ENCODE results near the gene MXI1. TPM values are rescaled to one million over a fixed set of nuclear protein-coding genes. Genes with fewer than 3 reads are reported as not detected.
"Not testable (repeated sequence)": the region's sequence is repeated elsewhere in the genome, so short reads cannot be mapped to it uniquely, and the experiment has no call there.

The MXI1 gene
- total RNA-seq, 1 donor from 2014 or later, result 12.1 TPM

DNA sequence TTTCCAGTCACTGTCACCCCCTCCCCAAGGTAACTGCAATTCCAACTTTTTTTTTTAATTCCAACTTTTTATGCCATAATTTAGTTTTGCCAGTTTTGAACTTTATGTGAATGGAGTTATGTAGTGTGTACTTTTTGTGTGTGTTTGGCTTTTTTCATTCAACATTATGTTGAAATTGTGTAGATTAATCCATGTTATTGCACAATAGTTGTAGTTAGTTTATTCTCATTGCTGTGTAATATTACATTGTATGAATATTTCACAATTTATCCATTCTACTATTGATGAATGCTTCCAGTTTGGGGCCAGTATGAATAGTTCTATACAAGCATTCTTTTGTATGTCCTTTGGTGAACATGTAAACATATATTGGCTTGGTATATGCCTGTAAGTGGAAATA is 32.5 kb downstream of the MXI1 start:
- no peak for DNase-seq (ENCODE audit: low read depth in 2 of 2)

DNA sequence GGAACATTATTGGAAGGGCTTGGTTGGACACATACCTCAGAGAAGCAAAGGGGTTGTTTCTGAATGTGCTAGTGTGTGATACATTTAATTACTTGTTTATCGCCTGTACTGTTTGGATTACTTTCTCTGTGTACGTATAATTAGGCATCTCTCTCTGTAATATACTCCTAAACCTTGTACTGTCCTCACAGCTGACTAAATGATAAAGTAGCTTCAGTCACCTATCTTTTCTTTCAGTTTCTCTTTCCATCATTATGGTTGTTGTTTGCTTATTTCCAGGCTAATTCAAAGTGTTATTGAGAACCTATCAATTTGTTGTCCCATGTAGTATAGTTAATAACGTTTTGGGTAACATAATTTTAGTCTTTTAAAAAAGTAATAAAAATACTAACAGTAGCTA is 34.0 kb downstream of the MXI1 start:
- DNase-seq (ENCODE audit: low read depth in 2 of 2), result no peak

DNA sequence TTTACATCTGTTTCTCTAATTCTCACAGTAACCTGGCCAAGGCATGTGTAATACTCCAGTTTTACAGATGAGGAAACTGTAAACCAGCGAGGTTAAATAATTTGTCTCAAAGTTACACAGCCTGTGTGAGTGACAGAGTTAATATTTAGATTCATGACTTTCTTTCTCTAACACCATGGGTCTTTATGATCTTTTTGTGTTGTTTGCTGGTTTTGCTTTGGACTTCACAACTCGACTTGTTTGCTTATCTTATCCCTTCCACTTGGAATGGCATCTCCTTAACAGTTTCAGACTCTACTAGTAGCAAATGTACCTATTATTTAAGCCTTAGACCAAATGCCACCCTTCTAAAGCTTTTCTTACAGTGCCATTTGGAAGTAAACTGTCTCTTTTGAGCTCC is 34.4 kb downstream of the MXI1 start:
- no peak for DNase-seq (ENCODE audit: low read depth in 2 of 2)

DNA sequence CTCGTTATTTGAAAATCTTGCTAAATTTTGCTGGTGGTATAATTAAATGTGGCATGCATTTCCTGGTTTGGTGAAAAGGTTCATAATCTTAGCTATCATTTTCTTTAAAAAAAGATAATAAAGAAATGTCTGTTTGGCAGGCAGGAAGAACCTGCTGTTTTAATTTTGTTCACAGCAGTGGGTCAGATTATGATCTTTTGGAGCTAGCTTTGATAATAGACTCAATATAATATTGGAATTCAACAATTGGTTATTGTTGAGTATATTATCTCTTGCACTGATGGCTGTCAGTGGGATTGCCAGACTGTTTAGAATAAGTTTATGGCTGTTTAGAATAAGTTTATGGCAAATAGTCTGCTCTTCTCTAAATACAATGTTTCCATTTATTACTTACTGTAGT is 35.1 kb downstream of the MXI1 start:
- no peak for DNase-seq (ENCODE audit: low read depth in 2 of 2)

DNA sequence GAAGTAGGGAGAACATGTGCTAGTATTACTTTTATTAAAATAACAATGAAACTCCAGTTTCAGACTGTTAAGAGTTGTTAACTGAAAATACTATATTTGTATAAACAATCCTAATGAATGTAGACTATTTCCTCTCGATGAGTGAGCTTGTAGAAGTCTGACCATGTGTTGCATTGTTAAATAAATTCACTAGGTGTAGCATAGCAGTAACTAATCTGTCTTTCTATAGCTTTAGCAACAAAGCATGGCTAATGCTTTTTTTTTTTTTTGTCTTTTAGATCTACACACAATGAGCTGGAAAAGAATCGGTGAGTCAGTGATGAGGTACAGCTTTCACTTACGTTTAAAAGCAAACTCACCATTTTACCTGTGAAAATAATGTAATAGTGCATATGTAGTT is 37.1 kb downstream of the MXI1 start:
- DNase-seq (ENCODE audit: low read depth in 2 of 2), result peak in 1 of 2 donors; percentile 28

DNA sequence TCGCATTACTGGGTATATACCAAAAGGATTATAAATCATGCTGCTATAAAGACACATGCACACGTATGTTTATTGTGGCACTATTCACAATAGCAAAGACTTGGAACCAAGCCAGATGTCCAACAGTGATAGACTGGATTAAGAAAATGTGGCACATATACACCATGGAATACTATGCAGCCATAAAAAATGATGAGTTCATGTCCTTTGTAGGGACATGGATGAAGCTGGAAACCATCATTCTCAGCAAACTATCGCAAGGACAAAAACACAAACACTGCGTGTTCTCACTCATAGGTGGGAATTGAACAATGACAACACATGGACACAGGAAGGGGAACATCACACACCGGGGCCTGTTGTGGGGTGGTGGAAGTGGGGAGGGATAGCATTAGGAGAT is 40.4 kb downstream of the MXI1 start:
- not testable (repeated sequence) for DNase-seq (ENCODE audit: low read depth in 2 of 2)

DNA sequence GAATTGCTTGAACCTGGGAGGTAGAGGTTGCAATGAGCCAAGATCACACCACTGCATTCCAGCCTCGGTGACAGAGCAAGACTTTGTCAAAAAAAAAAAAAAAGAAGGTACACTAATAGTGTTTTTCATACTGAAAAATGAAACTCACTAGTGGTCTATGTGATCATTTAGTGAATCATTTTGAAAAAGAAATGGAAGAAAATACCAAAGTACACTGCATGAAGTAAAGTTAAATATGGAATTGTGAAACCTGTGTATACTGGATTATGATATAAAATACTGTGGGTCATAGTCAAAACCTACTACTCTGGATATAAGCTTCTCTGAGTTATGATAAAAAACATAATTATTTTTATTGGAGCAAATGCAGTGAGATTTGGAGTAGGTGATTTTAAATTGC is 42.1 kb downstream of the MXI1 start:
- not testable (repeated sequence) for DNase-seq (ENCODE audit: low read depth in 2 of 2)

DNA sequence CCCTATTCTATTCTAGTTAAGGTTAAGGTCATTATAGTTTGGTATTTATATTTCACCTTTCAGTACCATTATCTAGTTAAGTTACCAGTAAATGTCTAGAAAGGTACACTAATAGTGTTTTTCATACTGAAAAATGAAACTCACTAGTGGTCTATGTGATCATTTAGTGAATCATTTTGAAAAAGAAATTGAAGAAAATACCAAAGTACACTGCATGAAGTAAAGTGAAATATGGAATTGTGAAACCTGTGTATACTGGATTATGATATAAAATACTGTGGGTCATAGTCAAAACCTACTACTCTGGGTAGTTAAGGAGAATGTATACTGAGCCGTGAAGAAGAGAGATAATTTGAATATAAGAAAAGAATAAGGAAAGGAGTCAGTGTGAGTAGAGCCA is 44.0 kb downstream of the MXI1 start:
- not testable (repeated sequence) for DNase-seq (ENCODE audit: low read depth in 2 of 2)

DNA sequence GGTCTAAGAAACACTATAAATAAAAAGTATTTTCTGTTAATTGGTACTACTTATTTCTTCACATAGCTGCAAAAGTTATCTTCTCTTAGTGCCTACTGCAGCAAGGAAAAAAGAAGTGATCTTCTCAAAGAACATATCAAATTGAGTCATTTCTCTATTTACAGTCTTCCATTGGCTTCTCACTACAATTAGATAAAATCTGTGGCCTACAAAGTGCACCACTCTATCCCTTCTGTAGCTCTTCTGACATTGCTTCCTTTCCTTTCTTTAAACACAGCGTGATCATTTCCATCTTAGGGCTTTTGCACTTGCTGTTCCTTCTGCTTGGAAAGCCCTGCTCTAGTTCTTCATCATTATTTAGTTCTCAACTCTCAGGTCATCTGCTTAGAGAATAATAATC is 44.7 kb downstream of the MXI1 start:
- no peak for DNase-seq (ENCODE audit: low read depth in 2 of 2)

DNA sequence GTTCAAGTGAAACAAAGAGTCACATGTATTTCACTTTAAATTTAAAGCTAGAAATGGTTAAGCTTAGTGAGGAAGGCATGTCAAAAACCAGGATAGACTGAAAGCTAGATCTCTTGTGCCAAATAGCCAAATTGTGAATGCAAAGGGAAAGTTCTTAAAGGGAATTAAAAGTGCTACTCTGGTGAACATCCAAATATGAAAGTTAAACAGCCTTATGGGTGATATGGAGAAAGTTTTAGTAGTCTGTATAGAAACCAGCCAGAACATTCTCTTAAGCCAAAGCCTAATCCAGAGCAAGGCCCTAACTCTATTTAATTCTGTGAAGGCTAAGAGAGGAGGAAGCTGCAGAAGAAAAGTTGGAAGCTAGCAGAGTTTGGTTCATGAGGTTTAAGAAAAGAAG is 47.1 kb downstream of the MXI1 start:
- no peak for DNase-seq (ENCODE audit: low read depth in 2 of 2)

DNA sequence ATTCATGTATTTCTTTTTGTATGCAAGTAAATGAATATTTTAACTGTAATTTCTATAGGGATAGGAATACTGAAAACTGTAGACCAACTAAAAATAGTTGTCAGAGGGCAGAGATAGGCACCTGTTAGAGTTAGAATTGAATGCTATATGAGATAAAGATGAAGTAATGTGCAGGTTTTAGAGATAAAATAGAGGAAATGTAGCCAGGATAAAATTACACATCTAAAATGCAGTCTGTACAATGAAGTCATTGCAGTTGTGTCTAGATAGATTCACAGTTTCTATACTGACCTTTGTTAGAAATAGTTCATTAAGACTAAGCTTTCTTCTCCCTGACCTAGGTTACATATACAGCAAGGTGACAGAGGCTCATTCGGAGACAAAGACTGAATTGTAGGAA is 51.1 kb downstream of the MXI1 start:
- DNase-seq (ENCODE audit: low read depth in 2 of 2), result no peak

DNA sequence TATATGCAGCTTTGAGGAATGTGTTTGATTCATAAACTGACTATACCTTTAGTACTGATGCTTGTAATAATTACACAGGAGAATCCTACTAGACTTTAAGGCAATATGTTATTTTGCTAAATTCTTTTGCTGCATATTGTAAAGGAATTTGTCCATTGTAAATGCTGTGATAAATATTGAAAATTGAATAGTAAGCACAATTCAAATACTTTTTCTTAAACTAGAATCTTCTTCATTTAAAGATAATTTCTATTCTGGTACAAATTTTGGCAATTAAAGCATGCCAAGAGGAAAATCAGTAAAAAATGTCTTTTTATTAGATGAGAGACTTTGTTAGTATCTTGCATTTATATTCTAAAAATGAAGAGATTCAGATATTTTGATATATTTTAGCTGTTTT is 51.9 kb downstream of the MXI1 start:
- DNase-seq (ENCODE audit: low read depth in 2 of 2), result no peak

DNA sequence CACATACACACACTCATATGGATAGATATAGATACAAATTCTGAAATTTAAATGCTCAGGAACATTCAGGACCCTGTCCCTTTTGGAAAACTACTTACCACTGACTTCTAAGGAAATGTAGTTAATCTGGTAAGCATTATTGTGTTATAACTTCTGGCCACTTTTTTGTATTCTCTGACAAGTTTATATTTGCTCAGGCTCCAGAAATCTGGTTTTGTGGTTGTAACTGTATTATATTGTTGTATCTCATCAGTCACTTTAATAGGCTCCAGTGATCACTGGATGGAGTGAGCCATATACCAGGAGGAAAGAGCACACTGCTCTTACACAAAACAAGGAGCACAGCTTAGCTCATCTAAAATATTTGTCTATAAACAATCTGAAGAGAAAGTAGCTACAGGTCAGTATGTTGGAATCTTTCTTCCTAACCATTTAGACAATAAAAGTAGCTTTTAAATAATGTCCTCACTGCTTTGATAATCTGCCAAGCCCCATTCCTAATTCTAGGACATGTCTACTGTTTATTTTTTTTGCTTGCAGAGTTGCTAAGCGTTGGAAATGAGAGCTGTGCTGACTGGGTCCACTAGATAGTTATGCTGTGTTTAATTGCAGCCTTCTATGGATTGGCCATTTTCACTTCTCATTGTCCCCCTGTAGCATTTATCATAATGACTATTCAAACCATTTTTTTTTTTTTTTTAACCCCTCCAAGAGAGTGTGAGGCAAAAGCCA is 53.5 kb downstream of the MXI1 start:
- no peak for DNase-seq (ENCODE audit: low read depth in 2 of 2)

DNA sequence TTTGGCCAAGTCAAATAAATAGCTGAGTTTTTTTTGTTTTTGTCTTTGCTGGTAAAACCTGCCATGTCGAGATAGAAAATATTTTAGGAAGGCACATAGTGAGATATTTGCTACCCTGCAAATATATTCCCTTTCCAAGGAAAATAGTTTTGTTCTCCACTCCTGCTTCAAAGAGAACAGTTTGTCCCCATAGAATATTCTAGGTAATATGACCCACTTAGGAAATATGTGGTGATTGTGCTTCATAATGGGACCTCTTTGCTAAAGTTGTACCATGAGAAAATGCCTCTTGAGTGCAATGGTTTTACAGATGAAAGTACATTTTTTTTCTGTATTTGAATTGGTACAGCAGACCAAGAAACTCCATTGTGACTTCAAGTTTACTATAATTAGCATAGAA is 55.8 kb downstream of the MXI1 start:
- DNase-seq (ENCODE audit: low read depth in 2 of 2), result no peak

DNA sequence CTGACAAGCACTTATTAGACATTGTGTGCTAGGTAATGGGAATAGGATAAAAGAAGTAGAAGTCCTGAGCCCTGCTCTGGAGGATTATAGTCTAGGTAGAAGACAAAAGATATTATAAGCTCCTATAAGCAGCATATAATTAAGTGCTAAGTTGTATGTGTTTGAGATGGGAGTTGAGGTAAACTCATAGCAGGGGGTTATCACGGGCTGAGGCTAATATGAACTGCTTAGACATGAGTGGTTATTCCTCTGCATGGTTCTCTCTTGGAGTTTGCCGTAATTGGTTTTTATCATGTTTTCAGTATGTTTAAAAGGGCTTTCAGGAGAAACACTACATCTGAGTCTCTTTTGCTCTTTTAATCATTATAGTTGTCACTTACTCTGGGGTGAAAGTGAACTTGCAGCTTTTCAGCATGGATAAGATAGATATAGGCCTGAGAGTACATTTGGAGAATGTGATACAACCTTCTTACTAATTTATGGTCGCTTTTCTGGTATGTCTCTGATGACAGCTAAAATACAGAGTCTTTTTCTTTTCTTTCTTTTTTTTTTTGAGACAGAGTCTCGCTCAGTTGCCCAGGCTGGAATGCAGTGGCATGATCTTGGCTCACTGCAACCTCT is 58.3 kb downstream of the MXI1 start:
- DNase-seq (ENCODE audit: low read depth in 2 of 2), result no peak

DNA sequence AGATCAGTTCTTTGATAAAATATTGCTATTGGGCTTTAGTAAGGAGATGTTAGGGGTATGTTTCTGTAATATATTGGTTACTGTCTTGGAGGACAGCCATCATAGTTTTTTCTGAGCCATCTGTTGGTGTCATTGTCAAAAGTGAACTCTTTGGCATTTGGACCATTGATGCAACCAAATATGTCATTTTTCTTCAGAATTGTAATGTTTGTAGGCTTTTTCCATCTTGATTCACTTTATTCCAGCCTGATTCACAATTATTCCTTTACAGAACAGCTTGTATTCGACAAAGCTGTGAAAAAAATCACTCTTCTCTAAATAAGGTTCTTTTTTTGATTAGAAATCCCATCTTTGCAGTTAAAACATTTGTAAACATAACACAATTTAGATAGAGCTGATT is 59.9 kb downstream of the MXI1 start:
- no peak for DNase-seq (ENCODE audit: low read depth in 2 of 2)

DNA sequence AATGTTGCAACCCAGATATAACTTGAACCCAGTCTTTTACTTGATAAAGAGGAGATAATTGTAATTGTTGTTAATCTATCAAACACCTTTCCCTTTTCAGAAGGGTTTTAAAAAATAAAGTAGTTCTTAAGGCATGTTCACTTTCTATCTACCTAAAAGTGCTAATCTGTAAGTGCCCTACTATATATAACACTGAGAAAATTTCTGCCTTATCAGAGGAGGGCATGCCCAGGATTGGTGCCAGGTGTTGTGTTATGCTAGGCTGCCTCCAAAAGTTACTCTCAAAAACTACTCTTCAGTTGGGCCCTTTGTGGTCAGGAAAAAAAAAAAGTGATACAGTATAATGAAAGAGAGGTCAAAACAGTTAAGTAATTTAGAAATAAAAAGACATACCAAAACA is 61.0 kb downstream of the MXI1 start:
- DNase-seq (ENCODE audit: low read depth in 2 of 2), result no peak

DNA sequence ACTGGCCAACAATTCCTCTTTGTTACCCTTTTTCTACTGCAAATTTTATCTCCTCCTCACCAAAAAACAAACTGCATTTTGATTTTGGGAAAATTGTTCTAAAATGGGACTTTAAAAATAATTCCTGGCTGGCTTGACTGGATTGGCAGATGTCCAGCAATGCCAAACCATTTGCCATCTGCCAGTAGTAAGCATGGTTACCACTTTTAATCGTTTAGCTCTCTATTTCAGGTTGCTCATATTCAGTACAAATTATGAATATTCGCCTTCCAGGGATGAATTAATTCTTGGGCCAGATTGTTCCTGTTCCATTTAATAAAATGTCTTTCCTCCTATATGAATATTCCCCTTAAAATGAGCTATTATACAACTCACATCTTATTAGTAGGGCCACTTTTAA is 61.6 kb downstream of the MXI1 start:
- no peak for DNase-seq (ENCODE audit: low read depth in 2 of 2)

DNA sequence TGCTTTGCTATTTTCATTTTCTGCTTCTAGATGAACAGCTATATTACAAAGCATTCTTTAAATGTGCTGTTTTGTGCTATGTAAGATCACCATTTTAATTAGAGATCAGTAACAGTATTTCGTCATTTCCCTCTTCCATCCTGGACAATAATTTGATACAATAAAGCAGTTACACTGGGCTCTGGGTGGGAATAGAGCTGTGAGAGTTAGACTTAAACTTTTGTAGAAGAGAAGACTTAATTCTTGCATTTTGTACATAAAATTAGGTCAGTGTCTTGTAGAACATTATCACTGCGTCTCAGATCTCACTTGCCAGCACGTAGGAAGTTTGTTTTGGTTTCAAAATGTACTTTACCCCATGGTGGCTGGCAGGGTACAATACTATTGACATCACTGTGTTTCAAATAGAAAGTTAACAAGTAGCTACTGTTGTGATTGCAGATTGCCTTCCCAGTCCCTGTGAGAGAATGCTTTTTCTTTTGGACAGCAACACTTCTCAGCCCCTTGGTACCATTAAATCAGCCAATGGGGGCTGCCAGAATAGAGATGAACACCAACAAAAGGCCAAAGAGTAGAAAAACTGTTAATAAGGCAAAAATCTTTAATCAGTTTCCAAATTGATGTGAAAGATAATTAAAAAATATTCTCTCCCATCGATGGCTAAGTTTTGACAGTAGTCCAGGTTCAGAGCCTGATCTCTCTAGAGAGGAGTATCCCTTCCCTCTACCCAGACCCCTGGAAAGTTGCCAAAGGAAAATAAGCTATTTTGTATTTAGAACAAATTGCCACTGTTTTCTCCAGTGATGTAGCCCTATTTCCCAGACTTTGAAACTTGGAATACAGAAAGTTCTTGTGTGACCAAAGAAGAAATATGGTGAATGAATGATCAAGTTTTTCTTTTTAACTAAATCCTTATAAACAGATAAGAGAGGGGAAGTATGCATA is 62.2 kb downstream of the MXI1 start:
- DNase-seq (ENCODE audit: low read depth in 2 of 2), result peak in 1 of 2 donors; percentile 8

DNA sequence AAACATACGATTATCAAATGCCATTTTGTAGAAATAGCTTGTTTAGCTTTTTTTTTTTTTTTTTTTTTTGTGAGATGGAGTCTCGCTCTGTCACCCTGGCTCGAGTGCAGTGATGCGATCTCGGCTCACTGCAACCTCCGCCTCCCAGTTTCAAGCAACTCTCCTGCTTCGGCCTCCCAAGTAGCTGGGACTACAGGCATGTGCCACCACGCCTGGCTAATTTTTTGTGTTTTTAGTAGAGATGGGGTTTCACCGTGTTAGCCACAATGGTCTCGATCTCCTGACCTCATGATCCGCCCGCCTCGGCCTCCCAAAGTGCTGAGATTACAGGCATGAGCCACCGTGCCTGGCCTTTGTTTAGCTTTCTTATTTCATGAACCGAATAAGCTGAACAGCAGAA is 65.6 kb downstream of the MXI1 start:
- DNase-seq (ENCODE audit: low read depth in 2 of 2), result not testable (repeated sequence)

DNA sequence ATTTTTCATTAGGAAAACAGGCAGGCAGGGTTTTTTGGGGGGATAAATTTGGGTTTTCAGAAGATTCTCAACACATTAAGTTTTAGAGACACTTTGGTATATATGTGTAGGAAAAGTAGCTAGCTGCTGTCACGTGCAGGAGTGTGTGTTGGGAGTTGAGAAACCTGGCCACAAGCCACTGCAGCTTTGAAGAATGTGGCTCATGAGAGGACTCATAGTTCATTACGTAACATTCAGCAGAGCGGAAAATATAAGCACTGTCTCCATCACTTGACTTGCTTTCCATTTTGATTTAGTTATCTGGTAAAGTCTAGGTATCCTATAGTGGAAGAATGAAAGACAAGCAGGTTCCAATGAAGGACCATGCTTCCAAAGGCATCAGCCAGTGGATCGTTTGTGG is 66.1 kb downstream of the MXI1 start:
- peak in 1 of 2 donors; percentile 56 for DNase-seq (ENCODE audit: low read depth in 2 of 2)

DNA sequence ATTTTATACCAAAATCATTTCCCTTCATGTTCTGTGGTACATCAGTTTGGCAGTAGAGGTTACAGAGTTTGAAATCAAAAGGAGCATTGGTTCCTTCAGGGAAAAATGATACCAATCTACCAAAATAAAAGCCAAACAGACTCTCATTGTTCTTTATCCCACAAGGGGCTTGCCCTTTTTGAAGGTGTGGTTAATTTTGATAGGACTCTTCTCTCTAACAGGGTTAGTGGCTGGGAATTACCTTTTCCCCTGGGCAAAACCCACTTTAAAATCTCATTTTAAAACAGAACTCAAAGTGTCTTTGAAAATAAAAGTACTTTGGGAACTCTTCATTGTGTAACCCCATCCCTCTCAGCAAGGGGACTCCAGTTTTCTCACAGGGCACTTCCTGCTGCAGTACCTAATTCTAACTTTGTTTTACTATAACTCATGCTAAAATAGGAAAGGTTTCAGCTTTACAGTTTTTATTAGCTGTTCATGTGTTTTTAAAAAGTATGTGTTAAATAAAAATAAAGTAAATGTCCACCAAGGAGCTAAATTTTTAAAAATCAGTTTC is 66.7 kb downstream of the MXI1 start:
- DNase-seq (ENCODE audit: low read depth in 2 of 2), result no peak

Data from lung microvascular endothelial cell (primary cell).